ENCODE measurements around the gene CHPF.

Gene CHPF

GRCh38 chr2:219554350-219554749 lies 10.7 kb upstream of the CHPF start:
- DNase-seq (ENCODE audit: extremely low spot score, insufficient read length, low read depth) = no peak
- FAIRE-seq = no peak

GRCh38 chr2:219553463-219553963 lies 9.9 kb upstream of the CHPF start:
- FAIRE-seq = no peak

GRCh38 chr2:219553168-219553417 lies 9.5 kb upstream of the CHPF start:
- FAIRE-seq = no peak
- no peak for DNase-seq (ENCODE audit: extremely low spot score, insufficient read length, low read depth)

More at GRCh38 chr2:219553463-219553963, 9.9 kb upstream of the CHPF start:
- DNase-seq (ENCODE audit: extremely low spot score, insufficient read length, low read depth) = no peak

GRCh38 chr2:219552382-219553167 lies 9.0 kb upstream of the CHPF start:
- peak; percentile 29 for FAIRE-seq
- peak; percentile 71 for DNase-seq (ENCODE audit: extremely low spot score, insufficient read length, low read depth)

GRCh38 chr2:219551441-219552381 lies 8.1 kb upstream of the CHPF start:
- DNase-seq (ENCODE audit: extremely low spot score, insufficient read length, low read depth) = no peak
- no peak for FAIRE-seq

- no peak for DNase-seq (ENCODE audit: extremely low spot score, insufficient read length, low read depth)
- FAIRE-seq = no peak
These were observed 6.0 kb upstream of the CHPF start for GRCh38 chr2:219549619-219550018.

GRCh38 chr2:219548990-219549389 lies 5.4 kb upstream of the CHPF start:
- no peak for FAIRE-seq
- DNase-seq (ENCODE audit: extremely low spot score, insufficient read length, low read depth) = no peak

- FAIRE-seq (no peak), DNase-seq (ENCODE audit: extremely low spot score, insufficient read length, low read depth) (no peak)
These were observed 4.0 kb upstream of the CHPF start for GRCh38 chr2:219547621-219548020.

GRCh38 chr2:219545943-219546352 lies 2.3 kb upstream of the CHPF start:
- DNase-seq (ENCODE audit: extremely low spot score, insufficient read length, low read depth) (no peak), FAIRE-seq (no peak)

GRCh38 chr2:219545295-219545942 lies 1.8 kb upstream of the CHPF start:
- no peak for FAIRE-seq
- DNase-seq (ENCODE audit: extremely low spot score, insufficient read length, low read depth) = no peak

GRCh38 chr2:219544567-219544966 lies 958 bp upstream of the CHPF start:
- DNase-seq (ENCODE audit: extremely low spot score, insufficient read length, low read depth) (no peak), FAIRE-seq (no peak)

GRCh38 chr2:219542931-219543595 lies 546 bp downstream of the CHPF start:
- DNase-seq (ENCODE audit: extremely low spot score, insufficient read length, low read depth) = no peak
- no peak for FAIRE-seq

GRCh38 chr2:219541611-219542180 lies 1.9 kb downstream of the CHPF start:
- FAIRE-seq (peak; percentile 86), DNase-seq (ENCODE audit: extremely low spot score, insufficient read length, low read depth) (peak; percentile 69)

- no peak for DNase-seq (ENCODE audit: extremely low spot score, insufficient read length, low read depth)
- FAIRE-seq = no peak
These were observed 2.7 kb downstream of the CHPF start for GRCh38 chr2:219540784-219541504.

GRCh38 chr2:219539926-219540678 lies 3.5 kb downstream of the CHPF start:
- FAIRE-seq (no peak), DNase-seq (ENCODE audit: extremely low spot score, insufficient read length, low read depth) (no peak)

GRCh38 chr2:219538956-219539788 lies 4.4 kb downstream of the CHPF start:
- no peak for FAIRE-seq
- DNase-seq (ENCODE audit: extremely low spot score, insufficient read length, low read depth) = no peak

- FAIRE-seq (no peak), DNase-seq (ENCODE audit: extremely low spot score, insufficient read length, low read depth) (no peak)
These were observed 5.1 kb downstream of the CHPF start for GRCh38 chr2:219538504-219538951.

Data from GM18507 (cell line).